ENCODE results near the gene CLDN8. TPM values are rescaled to one million over a fixed set of nuclear protein-coding genes. Genes with fewer than 3 reads are reported as not detected.

CLDN8 gene
- total RNA-seq, 4 donors from 2014 or later = 1.9 to 7.7 (median 3.6) TPM

- Histone ChIP-seq H3K36me3 (no peaks in the 10 kb centered on the region), H3K4me1 (peaks cover 0 to 24% (median 0%) of the 10 kb centered on the region in 3 donors), H3K4me3 (no peak overlapping the region), H3K27me3 (no peaks in the 10 kb centered on the region), H3K9me3 (no peaks in the 10 kb centered on the region), H3K27ac (peak overlapping the region in 1 of 4 donors; percentile 19)
- intact Hi-C loops (cut with DNase I) = no loop called here
- no peak for DNase-seq
- TF ChIP-seq CTCF (IDR thresholded peaks at IDR 0.05) (no peak), POLR2A (IDR thresholded peaks at IDR 0.05) (no peak)
- WGBS, 2 donors = 95 to 98% methylated on average over 3 to 8 of the region's 9 CpGs
Observed at GRCh38 chr21:30166171-30166570, 49.7 kb downstream of the CLDN8 start.

- intact Hi-C loops (cut with DNase I) = no loop called here
- TF ChIP-seq POLR2A (IDR thresholded peaks at IDR 0.05) = no peak
- no peak for TF ChIP-seq CTCF (IDR thresholded peaks at IDR 0.05)
- no peaks in the 10 kb centered on the region for H3K27me3 ChIP-seq
- no peaks in the 10 kb centered on the region for H3K36me3 ChIP-seq
- H3K4me3 ChIP-seq = no peak overlapping the region
- 28 to 33% methylated on average over 1 of the region's 1 CpG for WGBS, 2 donors
- DNase-seq = no peak
- peak overlapping the region in 1 of 4 donors; percentile 59 for H3K27ac ChIP-seq
- H3K4me1 ChIP-seq = peaks cover 0 to 24% (median 0%) of the 10 kb centered on the region in 3 donors
- H3K9me3 ChIP-seq = no peaks in the 10 kb centered on the region
Observed at GRCh38 chr21:30164796-30165195, 51.1 kb downstream of the CLDN8 start.

Other genes starting within 250 kb of the CLDN8 start
- gene CLDN17, start 49.3 kb downstream of the CLDN8 start, total RNA-seq = 10 to 100 TPM in 1 of 4 donors, 1 to 10 TPM in 1, under 1 TPM in 2; 0.53 to 27.4 (median 0.99) TPM
- not detected for gene KRTAP24-1, start 66.9 kb upstream of the CLDN8 start, total RNA-seq
- not detected for gene KRTAP25-1, start 73.4 kb upstream of the CLDN8 start, total RNA-seq
- gene KRTAP26-1, start 104.2 kb upstream of the CLDN8 start, total RNA-seq = not detected
- not detected for gene KRTAP27-1, start 121.6 kb upstream of the CLDN8 start, total RNA-seq
- gene KRTAP23-1, start 132.5 kb upstream of the CLDN8 start, total RNA-seq = not detected
- not detected for gene KRTAP13-2, start 156.2 kb upstream of the CLDN8 start, total RNA-seq
- gene KRTAP13-1, start 179.9 kb upstream of the CLDN8 start, total RNA-seq = not detected
- not detected for gene KRTAP13-3, start 209.8 kb upstream of the CLDN8 start, total RNA-seq
- gene KRTAP13-4, start 214.1 kb upstream of the CLDN8 start, total RNA-seq = not detected
- not detected for gene KRTAP15-1, start 224.2 kb upstream of the CLDN8 start, total RNA-seq